ENCODE measurements around the gene MAPKAP1.

GRCh38 chr9:125612616-125613015, 94.4 kb downstream of the MAPKAP1 start:
- TF ChIP-seq CTCF (IDR thresholded peaks at IDR 0.05): no peak
- no peak for TF ChIP-seq ZFX (IDR thresholded peaks at IDR 0.05; ENCODE audit: borderline replicate concordance)

All from 22Rv1 (cell line).